ENCODE data around the gene NR0B2. TPM values are rescaled to one million over a fixed set of nuclear protein-coding genes. Genes with fewer than 3 reads are reported as not detected.

The NR0B2 gene
- total and polyA plus RNA-seq, 2 of the 13 experiments (the other 11 are each of a cell fraction or from before 2014, with no cell fraction given), result 72.5 to 133 TPM

DNA sequence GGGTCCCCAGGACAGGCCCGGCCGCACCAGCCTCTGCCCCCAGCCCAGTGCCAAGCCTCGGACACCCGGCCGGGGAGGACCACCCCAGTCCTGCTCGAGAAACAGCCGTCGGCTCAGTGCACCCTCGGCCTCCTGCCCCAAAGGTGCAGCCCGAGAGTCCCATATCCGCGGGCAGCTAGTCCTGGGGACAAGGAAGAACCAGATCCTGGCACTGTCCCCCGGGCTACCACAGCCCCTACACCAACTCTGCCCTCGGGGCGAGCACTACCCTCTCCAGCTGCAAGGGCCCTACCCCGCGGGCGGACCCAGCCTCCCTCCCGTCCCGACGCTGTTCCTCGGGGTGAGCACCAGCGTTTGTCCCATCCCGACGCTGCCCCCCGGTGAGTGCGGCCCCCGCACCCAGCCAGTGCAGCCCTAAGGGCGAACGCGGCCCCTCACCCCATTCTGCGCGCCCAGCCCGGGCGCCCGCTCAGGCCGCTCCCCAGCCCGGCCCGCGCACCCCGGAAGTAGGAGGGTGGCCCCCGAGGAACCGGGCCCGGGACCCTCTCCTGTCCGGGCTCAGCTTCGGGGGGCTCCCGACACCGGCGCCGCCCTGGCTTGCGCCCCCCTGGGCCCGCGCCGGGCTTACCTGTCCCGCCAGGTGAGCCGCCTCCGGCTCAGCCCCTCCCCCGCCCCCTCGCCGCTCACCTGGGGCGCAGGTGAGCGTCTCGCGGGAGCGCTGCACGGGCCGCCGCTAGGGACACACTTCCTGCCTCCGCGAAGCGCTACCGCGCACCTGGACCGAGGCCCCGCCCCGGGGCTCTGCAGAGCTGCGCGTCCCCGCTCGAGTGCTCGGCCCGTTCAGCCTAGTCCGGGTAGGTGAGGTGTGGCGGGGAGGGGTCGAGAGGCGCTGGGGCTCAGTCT, 46.2 kb upstream of the NR0B2 start, which contains the start of gene KDF1 (continued):
- TF ChIP-seq, protein P1, sequence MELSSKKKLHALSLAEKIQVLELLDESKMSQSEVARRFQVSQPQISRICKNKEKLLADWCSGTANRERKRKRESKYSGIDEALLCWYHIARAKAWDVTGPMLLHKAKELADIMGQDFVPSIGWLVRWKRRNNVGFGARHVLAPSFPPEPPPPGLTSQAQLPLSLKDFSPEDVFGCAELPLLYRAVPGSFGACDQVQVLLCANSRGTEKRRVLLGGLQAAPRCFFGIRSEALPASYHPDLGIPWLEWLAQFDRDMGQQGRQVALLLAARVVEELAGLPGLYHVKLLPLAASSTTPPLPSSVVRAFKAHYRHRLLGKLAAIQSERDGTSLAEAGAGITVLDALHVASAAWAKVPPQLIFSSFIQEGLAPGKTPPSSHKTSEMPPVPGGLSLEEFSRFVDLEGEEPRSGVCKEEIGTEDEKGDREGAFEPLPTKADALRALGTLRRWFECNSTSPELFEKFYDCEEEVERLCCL (CRISPR knock-in tag; IDR thresholded peaks at IDR 0.05; ENCODE audit: borderline replicate concordance), result no peak
- TF ChIP-seq, protein P2, sequence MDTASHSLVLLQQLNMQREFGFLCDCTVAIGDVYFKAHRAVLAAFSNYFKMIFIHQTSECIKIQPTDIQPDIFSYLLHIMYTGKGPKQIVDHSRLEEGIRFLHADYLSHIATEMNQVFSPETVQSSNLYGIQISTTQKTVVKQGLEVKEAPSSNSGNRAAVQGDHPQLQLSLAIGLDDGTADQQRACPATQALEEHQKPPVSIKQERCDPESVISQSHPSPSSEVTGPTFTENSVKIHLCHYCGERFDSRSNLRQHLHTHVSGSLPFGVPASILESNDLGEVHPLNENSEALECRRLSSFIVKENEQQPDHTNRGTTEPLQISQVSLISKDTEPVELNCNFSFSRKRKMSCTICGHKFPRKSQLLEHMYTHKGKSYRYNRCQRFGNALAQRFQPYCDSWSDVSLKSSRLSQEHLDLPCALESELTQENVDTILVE (CRISPR knock-in tag; IDR thresholded peaks at IDR 0.05), result no peak
- TF ChIP-seq ZZZ3 (CRISPR knock-in tag; IDR thresholded peaks at IDR 0.05; ENCODE audit: borderline replicate concordance), result no peak
- no peak for TF ChIP-seq NR3C1 (CRISPR knock-in tag; IDR thresholded peaks at IDR 0.05)
- 0 out of 2 replicates have a peak, but pooled peaks have one; percentile 22 for TF ChIP-seq ZNF572 (CRISPR knock-in tag; IDR thresholded peaks at IDR 0.05)
- TF ChIP-seq NR2F6 (IDR thresholded peaks at IDR 0.05), result no peak
- TF ChIP-seq NR2F6 (CRISPR knock-in tag; IDR thresholded peaks at IDR 0.05), result 0 out of 2 replicates have a peak, but pooled peaks have one; percentile 17
- TF ChIP-seq ZFP36L2 (CRISPR knock-in tag; IDR thresholded peaks at IDR 0.05), result no peak
- no peak for TF ChIP-seq ZNF180 (CRISPR knock-in tag; IDR thresholded peaks at IDR 0.05; ENCODE audit: borderline replicate concordance, low read depth)
- no peak for TF ChIP-seq RFX5 (IDR thresholded peaks at IDR 0.05; ENCODE audit: low read depth, low read length)
- TF ChIP-seq ZNF367 (CRISPR knock-in tag; IDR thresholded peaks at IDR 0.05; ENCODE audit: borderline replicate concordance), result no peak
- TF ChIP-seq, protein P3, sequence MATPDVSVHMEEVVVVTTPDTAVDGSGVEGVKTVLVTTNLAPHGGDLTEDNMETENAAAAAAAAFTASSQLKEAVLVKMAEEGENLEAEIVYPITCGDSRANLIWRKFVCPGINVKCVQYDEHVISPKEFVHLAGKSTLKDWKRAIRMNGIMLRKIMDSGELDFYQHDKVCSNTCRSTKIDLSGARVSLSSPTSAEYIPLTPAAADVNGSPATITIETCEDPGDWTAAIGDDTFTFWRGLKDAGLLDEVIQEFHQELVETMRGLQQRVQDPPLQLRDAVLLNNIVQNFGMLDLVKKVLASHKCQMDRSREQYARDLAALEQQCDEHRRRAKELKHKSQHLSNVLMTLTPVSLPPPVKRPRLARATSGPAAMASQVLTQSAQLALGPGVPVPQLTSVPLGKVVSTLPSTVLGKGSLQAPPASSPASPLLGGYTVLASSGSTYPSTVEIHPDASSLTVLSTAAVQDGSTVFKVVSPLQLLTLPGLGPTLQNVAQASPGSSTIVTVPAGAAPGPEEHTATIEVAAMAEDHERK (CRISPR knock-in tag; IDR thresholded peaks at IDR 0.05; ENCODE audit: low read depth), result no peak
- TF ChIP-seq RBFOX2 (IDR thresholded peaks at IDR 0.05; ENCODE audit: low read depth, low read length), result peak; percentile 73
- 0 out of 2 replicates have a peak, but pooled peaks have one; percentile 23 for TF ChIP-seq ZNF343 (CRISPR knock-in tag; IDR thresholded peaks at IDR 0.05)
- no peak; the same call in 1 of the 2 replicates for TF ChIP-seq EEA1 (CRISPR knock-in tag; IDR thresholded peaks at IDR 0.05; ENCODE audit: borderline replicate concordance)
- 0 out of 2 replicates have a peak, but pooled peaks have one; percentile 7 for TF ChIP-seq CEBPG (CRISPR knock-in tag; IDR thresholded peaks at IDR 0.05)
- no peak for TF ChIP-seq ZNF44 (CRISPR knock-in tag; IDR thresholded peaks at IDR 0.05)
- TF ChIP-seq NCOA2 (CRISPR knock-in tag; IDR thresholded peaks at IDR 0.05), result no peak; the same call in 1 of the 2 replicates
- TF ChIP-seq FOXC1 (CRISPR knock-in tag; IDR thresholded peaks at IDR 0.05; ENCODE audit: borderline replicate concordance), result peak; percentile 33; the same call in 1 of the 2 replicates
- TF ChIP-seq, protein P4, sequence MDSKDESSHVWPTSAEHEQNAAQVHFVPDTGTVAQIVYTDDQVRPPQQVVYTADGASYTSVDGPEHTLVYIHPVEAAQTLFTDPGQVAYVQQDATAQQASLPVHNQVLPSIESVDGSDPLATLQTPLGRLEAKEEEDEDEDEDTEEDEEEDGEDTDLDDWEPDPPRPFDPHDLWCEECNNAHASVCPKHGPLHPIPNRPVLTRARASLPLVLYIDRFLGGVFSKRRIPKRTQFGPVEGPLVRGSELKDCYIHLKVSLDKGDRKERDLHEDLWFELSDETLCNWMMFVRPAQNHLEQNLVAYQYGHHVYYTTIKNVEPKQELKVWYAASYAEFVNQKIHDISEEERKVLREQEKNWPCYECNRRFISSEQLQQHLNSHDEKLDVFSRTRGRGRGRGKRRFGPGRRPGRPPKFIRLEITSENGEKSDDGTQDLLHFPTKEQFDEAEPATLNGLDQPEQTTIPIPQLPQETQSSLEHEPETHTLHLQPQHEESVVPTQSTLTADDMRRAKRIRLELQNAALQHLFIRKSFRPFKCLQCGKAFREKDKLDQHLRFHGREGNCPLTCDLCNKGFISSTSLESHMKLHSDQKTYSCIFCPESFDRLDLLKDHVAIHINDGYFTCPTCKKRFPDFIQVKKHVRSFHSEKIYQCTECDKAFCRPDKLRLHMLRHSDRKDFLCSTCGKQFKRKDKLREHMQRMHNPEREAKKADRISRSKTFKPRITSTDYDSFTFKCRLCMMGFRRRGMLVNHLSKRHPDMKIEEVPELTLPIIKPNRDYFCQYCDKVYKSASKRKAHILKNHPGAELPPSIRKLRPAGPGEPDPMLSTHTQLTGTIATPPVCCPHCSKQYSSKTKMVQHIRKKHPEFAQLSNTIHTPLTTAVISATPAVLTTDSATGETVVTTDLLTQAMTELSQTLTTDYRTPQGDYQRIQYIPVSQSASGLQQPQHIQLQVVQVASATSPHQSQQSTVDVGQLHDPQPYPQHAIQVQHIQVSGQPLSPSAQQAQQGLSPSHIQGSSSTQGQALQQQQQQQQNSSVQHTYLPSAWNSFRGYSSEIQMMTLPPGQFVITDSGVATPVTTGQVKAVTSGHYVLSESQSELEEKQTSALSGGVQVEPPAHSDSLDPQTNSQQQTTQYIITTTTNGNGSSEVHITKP (CRISPR knock-in tag; IDR thresholded peaks at IDR 0.05; ENCODE audit: low read depth), result no peak
- TF ChIP-seq ZNF83 (CRISPR knock-in tag; IDR thresholded peaks at IDR 0.05; ENCODE audit: borderline replicate concordance), result no peak

Data from HepG2 (cell line).